ENCODE data around the gene SLCO2A1.

- TF ChIP-seq EZH2 (IDR thresholded peaks at IDR 0.05; ENCODE audit: low read depth, unreplicated experiment) (no peak), ZNF114 (CRISPR knock-in tag; IDR thresholded peaks at IDR 0.05) (no peak), CTCF (conservative IDR thresholded peaks at IDR 0.05; ENCODE audit: low read depth in 2 of 2) (no peak), EZH2phosphoT487 (IDR thresholded peaks at IDR 0.05; ENCODE audit: unreplicated experiment) (no peak), POLR2AphosphoS5 (IDR thresholded peaks at IDR 0.05; ENCODE audit: low read depth) (no peak), CREB1 (CRISPR knock-in tag; IDR thresholded peaks at IDR 0.05; ENCODE audit: low read depth) (no peak), STAT1 (IDR thresholded peaks at IDR 0.05; ENCODE audit: unreplicated experiment) (no peak), ETS1 (IDR thresholded peaks at IDR 0.05) (no peak)
- TF ChIP-seq, protein P1, sequence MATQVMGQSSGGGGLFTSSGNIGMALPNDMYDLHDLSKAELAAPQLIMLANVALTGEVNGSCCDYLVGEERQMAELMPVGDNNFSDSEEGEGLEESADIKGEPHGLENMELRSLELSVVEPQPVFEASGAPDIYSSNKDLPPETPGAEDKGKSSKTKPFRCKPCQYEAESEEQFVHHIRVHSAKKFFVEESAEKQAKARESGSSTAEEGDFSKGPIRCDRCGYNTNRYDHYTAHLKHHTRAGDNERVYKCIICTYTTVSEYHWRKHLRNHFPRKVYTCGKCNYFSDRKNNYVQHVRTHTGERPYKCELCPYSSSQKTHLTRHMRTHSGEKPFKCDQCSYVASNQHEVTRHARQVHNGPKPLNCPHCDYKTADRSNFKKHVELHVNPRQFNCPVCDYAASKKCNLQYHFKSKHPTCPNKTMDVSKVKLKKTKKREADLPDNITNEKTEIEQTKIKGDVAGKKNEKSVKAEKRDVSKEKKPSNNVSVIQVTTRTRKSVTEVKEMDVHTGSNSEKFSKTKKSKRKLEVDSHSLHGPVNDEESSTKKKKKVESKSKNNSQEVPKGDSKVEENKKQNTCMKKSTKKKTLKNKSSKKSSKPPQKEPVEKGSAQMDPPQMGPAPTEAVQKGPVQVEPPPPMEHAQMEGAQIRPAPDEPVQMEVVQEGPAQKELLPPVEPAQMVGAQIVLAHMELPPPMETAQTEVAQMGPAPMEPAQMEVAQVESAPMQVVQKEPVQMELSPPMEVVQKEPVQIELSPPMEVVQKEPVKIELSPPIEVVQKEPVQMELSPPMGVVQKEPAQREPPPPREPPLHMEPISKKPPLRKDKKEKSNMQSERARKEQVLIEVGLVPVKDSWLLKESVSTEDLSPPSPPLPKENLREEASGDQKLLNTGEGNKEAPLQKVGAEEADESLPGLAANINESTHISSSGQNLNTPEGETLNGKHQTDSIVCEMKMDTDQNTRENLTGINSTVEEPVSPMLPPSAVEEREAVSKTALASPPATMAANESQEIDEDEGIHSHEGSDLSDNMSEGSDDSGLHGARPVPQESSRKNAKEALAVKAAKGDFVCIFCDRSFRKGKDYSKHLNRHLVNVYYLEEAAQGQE (IDR thresholded peaks at IDR 0.05; ENCODE audit: unreplicated experiment), result no peak
These were observed 10.3 kb upstream of the SLCO2A1 start for GRCh38 chr3:134040066-134040465.

All from GM23338 (cell line).